Left hindlimb (tissue), 1 donor: ENCODE measurements around the gene IL24.
A peak's percentile ranks its signal among the peaks of the same experiment; 100 is the strongest.
"Not testable (repeated sequence)": the region's sequence is repeated elsewhere in the genome, so short reads cannot be mapped to it uniquely, and the experiment has no call there.

Experiments used
- DNase-seq: peaks from one replicate; pipeline ENCODE4 v3.0.0-alpha.2; 2018

Gene IL24

GRCh38 chr1:206905295-206906164 lies 8.3 kb downstream of the IL24 start:
- no peak for DNase-seq

DNA sequence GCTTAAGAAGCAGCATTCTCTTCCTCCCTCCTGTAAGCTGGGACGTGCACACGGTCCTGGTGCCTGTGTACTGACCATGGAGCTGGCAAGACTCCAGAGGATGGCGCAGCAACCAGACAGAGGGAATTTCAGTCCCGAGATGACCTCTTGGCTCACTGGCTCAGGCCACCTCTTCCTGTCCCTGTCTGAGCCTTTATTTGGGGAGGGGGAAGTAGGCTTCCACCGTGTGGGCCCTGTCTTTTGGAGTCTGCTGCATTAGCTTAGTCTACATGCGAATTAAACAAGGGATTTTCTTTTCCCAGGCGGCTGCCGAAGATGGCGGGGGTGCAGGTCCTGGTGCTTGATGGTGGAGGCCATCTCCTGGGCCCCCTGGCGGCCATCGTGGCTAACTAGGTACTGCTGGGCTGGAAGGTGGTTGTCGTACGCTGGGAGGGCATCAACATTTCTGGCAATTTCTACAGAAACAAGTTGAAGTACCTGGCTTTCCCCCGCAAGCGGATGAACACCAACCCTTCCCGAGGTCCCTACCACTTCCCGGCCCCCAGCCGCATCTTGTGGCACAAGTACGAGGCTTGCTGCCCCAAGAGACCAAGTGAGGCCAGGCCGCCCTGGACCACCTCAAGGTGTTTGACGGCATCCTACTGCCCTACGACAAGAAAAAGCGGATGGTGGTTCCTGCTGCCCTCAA lies 10.2 kb downstream of the IL24 start:
- no peak for DNase-seq

GRCh38 chr1:206908038-206908437 lies 10.8 kb downstream of the IL24 start:
- DNase-seq: no peak

- DNase-seq: peak; percentile 51
These were observed 12.1 kb downstream of the IL24 start for GRCh38 chr1:206909161-206909882.

DNA sequence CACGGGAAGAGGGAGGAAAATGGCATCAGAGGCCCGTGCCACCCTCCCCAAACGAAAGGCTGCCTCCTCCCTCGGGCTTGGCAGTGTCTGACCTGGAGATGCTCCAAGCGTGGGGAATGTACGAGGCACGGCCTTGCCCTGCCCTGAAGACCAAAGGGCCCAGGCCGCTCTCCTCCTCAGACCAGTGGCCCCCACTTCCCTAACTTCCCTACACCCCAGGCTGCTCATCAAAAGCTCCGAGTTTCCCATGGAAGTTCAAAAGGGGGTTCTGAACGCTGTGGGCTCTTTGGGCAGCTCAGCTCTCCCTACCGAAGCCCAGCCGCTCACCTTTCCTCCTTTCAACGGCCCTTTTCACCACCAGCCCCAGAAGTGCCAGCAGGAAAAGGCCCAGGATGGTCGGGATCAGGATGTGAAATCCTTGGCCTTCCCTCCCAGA lies 12.7 kb downstream of the IL24 start:
- DNase-seq: no peak

- DNase-seq: no peak
These were observed 13.9 kb downstream of the IL24 start for GRCh38 chr1:206911064-206911663.

- peak; percentile 73 for DNase-seq
These were observed 15.3 kb downstream of the IL24 start for GRCh38 chr1:206912445-206913095.

GRCh38 chr1:206913766-206914537 lies 16.7 kb downstream of the IL24 start:
- DNase-seq: no peak

DNA sequence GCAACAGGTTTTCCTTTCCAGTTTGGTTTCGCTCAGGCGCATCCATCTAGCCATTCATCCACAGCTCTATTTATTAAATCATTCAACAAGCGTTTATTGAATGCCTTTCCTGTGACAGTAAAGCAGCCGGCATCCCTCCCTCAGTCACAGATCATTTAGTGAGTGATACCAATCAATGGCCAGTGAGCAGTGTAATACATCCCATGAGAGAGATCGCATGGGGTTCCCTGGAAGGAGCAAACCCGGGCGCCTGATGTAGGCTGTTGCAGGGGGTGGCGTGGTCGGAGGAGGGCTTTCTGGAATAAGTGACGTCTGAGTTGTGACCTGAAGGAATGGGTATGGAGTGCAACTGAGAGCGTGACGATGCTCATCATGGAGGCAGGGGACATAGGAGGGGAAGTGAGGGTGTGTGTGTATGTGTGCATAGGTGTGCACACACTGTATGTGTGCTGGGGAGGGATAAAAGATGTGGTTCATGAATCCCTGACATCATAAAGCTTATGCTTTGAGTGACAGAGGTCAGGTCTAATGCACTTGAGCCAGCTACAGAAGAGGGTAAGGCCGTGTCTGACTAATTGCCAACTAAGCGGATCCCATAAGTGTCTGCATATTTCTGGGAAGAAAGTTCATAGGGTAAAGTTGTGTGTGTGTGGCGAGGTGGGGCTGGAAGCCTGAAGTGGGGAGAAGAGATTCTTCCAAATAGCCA lies 17.9 kb downstream of the IL24 start:
- DNase-seq: no peak

- DNase-seq: no peak
These were observed 18.9 kb downstream of the IL24 start for GRCh38 chr1:206916000-206916709.

DNA sequence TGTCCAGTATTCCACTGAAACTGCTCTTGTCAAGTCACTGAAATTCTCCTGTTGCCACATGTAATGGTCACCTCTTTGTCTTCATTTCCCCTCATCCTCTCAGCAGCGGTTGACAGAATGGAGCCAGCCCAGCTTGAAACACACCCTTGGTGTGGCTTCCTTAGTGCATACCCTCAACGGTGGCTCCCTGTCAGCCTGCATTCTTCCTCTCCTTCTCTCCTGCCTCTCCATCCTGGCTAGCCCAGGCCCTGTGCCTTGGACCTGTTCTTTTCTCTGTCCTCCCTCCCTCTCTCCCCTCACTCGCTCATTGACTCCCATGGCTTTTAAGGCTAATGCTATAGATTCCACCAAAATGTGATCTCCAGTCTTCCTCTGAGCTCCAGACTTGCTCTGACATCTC lies 20.8 kb downstream of the IL24 start:
- DNase-seq: no peak

DNA sequence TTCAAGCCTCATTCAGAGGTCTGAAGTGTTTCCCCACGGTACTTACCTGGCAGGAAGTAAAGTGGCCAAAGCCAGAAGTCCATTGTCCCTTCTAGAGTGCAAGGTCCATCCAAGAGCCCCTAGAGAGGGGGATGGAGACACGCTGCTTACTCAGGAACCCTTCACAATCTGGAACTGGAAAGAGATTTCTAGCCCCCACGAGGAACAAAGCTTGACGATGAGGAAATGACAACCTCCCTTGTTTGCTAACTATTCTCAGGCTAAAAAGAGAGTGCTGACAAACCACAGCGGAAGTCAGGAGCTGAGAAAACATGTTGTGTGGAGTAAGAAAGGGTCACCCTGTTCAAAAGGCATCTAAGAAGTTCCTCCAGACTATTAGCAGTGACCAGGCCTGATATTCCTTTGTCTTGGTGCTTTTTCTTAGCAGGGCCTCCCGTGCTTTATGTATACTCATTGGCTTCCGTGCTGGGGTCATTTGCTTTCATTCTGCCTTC lies 24.6 kb downstream of the IL24 start, which contains the start of gene FCMR:
Gene FCMR (minus strand): TSS at position 170 of the 494 bp plus-strand sequence. CDS start 87 bp downstream, at position 83.
- DNase-seq: no peak

- DNase-seq: no peak
These were observed 25.3 kb downstream of the IL24 start for GRCh38 chr1:206922524-206922923.

- no peak for DNase-seq
These were observed 26.0 kb downstream of the IL24 start for GRCh38 chr1:206923009-206923960.

DNA sequence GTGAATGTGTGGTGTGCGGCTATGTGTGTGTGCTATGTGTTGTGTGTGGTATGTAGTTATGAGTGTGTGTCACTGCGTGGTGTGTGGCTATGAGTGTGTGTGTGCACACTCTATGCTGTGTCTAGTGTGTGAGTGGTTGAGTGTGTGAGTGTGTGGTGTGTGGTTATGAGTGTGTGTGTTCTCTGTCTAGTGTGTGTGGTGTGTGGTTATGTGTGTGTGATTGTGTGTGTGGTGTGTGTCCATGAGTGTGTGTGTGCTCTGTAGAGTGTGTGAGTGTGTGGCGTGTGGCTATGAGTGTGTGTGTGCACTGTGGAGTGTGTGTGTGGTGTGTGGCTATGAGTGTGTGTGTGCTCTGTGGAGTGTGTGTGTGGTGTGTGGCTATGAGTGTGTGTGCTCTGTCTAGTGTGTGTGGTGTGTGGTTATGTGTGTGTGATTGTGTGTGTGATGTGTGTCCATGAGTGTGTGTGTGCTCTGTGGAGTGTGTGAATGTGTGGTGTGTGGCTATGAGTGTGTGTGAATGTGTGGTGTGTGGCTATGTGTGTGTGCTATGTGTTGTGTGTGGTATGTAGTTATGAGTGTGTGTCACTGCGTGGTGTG lies 26.8 kb downstream of the IL24 start:
- DNase-seq: not testable (repeated sequence)

DNA sequence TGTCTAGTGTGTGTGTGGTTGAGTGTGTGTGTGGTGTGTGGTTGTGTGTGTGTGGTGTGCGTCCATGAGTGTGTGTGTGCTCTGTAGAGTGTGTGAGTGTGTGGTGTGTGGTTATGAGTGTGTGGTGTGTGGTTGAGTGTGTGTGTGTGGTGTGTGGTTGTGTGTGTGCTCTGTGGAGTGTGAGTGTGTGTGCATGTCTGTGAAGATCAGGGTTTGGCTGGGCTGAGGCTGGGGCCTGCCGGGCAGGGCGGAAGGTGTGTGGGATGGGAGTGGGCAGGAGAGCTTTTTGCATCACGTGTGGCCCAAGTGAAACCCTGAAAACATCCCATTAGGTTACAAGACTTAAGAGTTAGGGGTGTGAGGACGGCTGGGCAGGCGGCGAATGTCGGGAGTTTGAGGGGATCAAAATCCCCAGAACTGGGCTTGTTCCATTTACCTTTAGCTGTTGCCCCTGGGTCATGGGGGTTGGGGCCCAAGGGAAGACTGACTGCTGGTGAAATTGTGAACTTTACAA lies 27.4 kb downstream of the IL24 start:
- no peak for DNase-seq

- no peak for DNase-seq
These were observed 28.0 kb downstream of the IL24 start for GRCh38 chr1:206925106-206925736.

- DNase-seq: no peak
These were observed 29.0 kb downstream of the IL24 start for GRCh38 chr1:206926286-206926685.
